HepG2 (cell line): ENCODE results near the gene PRCD. TPM values are rescaled to one million over a fixed set of nuclear protein-coding genes. Genes with fewer than 3 reads are reported as not detected.
A peak's percentile ranks its signal among the peaks of the same experiment; 100 is the strongest.

Experiments used
- CEBPG ChIP-seq: IDR thresholded peaks from 2 replicates; pipeline ENCODE4 v1.6.1; 2016
- CHD4 ChIP-seq: fragments of 200-600 bp; sonication (generic); IDR thresholded peaks from 2 replicates; pipeline ENCODE4 v1.7.0; 2017; ENCODE audit warnings: mild to moderate bottlenecking, low read length, borderline replicate concordance
- DR1 ChIP-seq: sonication (generic); formaldehyde crosslinking; IDR thresholded peaks from 2 replicates; pipeline ENCODE4 v1.8.0; 2021; ENCODE audit warnings: mild to moderate bottlenecking, missing genetic modification reagents, inconsistent platforms
- FOXK2 ChIP-seq: fragments of 450-650 bp; IDR thresholded peaks from 2 replicates; pipeline ENCODE4 v1.6.1; 2016
- KAT2B ChIP-seq: fragments of 150-350 bp; IDR thresholded peaks from 2 replicates; pipeline ENCODE4 v1.6.1; 2014; ENCODE audit warnings: low read depth, low read length, borderline replicate concordance
- PHF8 ChIP-seq: sonication (generic); formaldehyde crosslinking; IDR thresholded peaks from 2 replicates; pipeline ENCODE4 v1.5.0; 2020; ENCODE audit warnings: missing genetic modification reagents
- SP4 ChIP-seq: sonication (generic); formaldehyde crosslinking; IDR thresholded peaks from 2 replicates; pipeline ENCODE4 v1.8.1; 2023; ENCODE audit warnings: mild to moderate bottlenecking, missing genetic modification reagents
- TCF12 ChIP-seq, 2 experiments: fragments of 450-650 bp in 1 of 2; sonication (generic) in 1 of 2; formaldehyde crosslinking in 1 of 2; IDR thresholded peaks; 2 replicates each; pipeline versions ENCODE4 v1.6.1 to v1.8.0; 2017 to 2022; ENCODE audit warnings: antibody characterized with exemption in 1 of 2, mild to moderate bottlenecking in 1 of 2, missing genetic modification reagents in 1 of 2, moderate library complexity in 1 of 2
- ZFP36L1 ChIP-seq: sonication (generic); formaldehyde crosslinking; IDR thresholded peaks from 2 replicates; pipeline ENCODE4 v1.8.0; 2022; ENCODE audit warnings: mild to moderate bottlenecking, missing genetic modification reagents, moderate library complexity
- ZIK1 ChIP-seq: sonication (generic); formaldehyde crosslinking; IDR thresholded peaks from 2 replicates; pipeline ENCODE4 v1.5.0; 2020; ENCODE audit warnings: mild to moderate bottlenecking, low read depth, missing genetic modification reagents, borderline replicate concordance
- ZKSCAN5 ChIP-seq: sonication (generic); formaldehyde crosslinking; IDR thresholded peaks from 2 replicates; pipeline ENCODE4 v1.5.1; 2020; ENCODE audit warnings: mild to moderate bottlenecking, missing genetic modification reagents
- ZNF329 ChIP-seq: sonication (generic); formaldehyde crosslinking; IDR thresholded peaks from 2 replicates; pipeline ENCODE4 v1.9.0; 2021; ENCODE audit warnings: low read depth, mild to moderate bottlenecking, missing genetic modification reagents
- ZNF382 ChIP-seq: sonication (generic); formaldehyde crosslinking; IDR thresholded peaks from 2 replicates; pipeline ENCODE4 v1.5.0; 2020; ENCODE audit warnings: missing genetic modification reagents, mild to moderate bottlenecking, borderline replicate concordance
- ZNF446 ChIP-seq: sonication (generic); formaldehyde crosslinking; IDR thresholded peaks from 2 replicates; pipeline ENCODE4 v1.5.0; 2020; ENCODE audit warnings: mild to moderate bottlenecking, missing genetic modification reagents
- ZNF720 ChIP-seq: sonication (generic); formaldehyde crosslinking; IDR thresholded peaks from 2 replicates; pipeline ENCODE4 v1.4.0; 2020; ENCODE audit warnings: missing genetic modification reagents
- ZNF737 ChIP-seq: sonication (generic); formaldehyde crosslinking; IDR thresholded peaks from 2 replicates; pipeline ENCODE4 v1.5.0; 2020; ENCODE audit warnings: missing genetic modification reagents, mild to moderate bottlenecking, borderline replicate concordance
- polyA plus RNA-seq, 8 experiments: library from polyadenylated mRNA; depleted of rRNA in 3 of 8; stranded (reverse) in 7 of 8; unstranded in 1 of 8; fragments of >200 nt; fragmentation: Illumina TruSeq in 4 of 8; extraction: Trizol in 4 of 8; gene quantifications; 2 replicates each; pipeline versions ENCODE4 v1.2.1 to v1.2.3, GENCODE V29; 2011 to 2016; ENCODE audit warnings: low read depth in 4 of 8, missing spikeins in 1 of 8, mixed read lengths in 1 of 8; ENCODE audit not compliant: insufficient read depth in 1 of 8
- total RNA-seq, 5 experiments: library from RNA; depleted of rRNA; stranded (reverse); fragments of >200 nt; fragmentation: Illumina TruSeq; extraction: Trizol; gene quantifications; 2 replicates each; pipeline ENCODE4 v1.2.3, GENCODE V29; 2016; ENCODE audit warnings: low read depth in 1 of 5
- TF ChIP-seq, protein P1 (sequence below): sonication (generic); formaldehyde crosslinking; IDR thresholded peaks from 2 replicates; pipeline ENCODE4 v1.4.0; 2020; ENCODE audit warnings: missing genetic modification reagents
- TF ChIP-seq, protein P2 (sequence below): sonication (generic); formaldehyde crosslinking; IDR thresholded peaks from 2 replicates; pipeline ENCODE4 v1.4.0; 2020; ENCODE audit warnings: missing genetic modification reagents, borderline replicate concordance
- TF ChIP-seq, protein P3 (sequence below): sonication (generic); formaldehyde crosslinking; IDR thresholded peaks from 2 replicates; pipeline ENCODE4 v1.5.0; 2020; ENCODE audit warnings: missing genetic modification reagents, mild to moderate bottlenecking, borderline replicate concordance

Gene PRCD
- total and polyA plus RNA-seq, 2 of the 13 experiments (the other 11 are each of a cell fraction or from before 2014, with no cell fraction given): 0.51 TPM; not detected in 1

DNA sequence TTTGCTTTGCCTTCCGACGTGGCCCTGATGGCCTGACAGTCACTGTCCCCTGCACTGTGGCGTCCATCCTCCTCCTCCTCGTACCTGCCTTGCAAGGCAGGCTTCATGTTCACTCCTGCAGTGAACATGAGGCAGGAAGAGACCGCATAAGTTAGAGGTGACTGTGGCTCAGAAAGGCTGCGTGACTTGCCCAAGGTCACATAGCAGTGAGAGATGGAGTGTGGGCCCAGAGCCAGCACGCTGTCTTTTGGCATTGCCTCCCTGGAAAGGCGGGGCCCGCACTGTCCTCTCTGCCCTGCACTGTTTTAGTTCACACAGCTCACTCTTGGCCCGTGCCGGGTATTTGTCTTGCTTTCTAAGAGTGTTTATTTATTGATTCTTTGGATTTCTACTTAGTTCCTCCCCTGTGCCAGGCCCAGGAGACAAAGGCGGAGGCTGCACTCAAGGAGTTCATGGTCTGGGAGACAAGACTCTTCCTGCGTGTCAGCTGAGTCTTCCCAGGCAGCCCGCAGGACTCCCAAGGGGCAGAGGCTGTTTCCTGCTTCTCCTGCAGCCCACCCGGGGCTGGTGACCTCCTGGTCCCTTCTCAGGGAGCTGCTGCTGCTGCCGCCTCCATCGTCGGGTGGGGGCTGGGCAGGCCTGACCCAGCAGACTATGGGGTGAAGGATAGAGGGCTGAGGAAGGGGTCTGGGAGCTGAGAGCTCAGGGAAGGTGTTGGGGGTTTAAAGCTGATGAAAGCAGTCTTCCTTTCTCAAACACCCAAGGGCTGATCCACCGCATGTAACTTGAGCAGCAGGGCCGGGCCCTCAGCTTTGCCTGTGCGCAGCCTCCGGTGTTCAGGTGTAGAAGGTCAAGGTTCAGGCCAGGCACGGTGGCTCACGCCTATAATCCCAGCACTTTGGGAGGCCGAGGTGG, 15.0 kb upstream of the PRCD start (continued):
- no peak for TF ChIP-seq DR1 (CRISPR knock-in tag)
- TF ChIP-seq ZIK1 (CRISPR knock-in tag): peak; percentile 62; the same call in 1 of the 2 replicates
- peak; percentile 53; the same call in 1 of the 2 replicates for TF ChIP-seq ZKSCAN5
- TF ChIP-seq CHD4: peak; percentile 41; the same call in 1 of the 2 replicates
- TF ChIP-seq TCF12 (IDR thresholded peaks at IDR 0.05): no peak
- TF ChIP-seq TCF12 (CRISPR knock-in tag; IDR thresholded peaks at IDR 0.05): no peak
- TF ChIP-seq ZNF382 (CRISPR knock-in tag): no peak
- peak; percentile 22; the same call in 1 of the 2 replicates for TF ChIP-seq PHF8
- TF ChIP-seq ZNF446 (CRISPR knock-in tag): 0 out of 2 replicates have a peak, but pooled peaks have one; percentile 48
- peak; percentile 66; the same call in 1 of the 2 replicates for TF ChIP-seq SP4 (CRISPR knock-in tag)
- TF ChIP-seq ZFP36L1: 0 out of 2 replicates have a peak, but pooled peaks have one; percentile 55
- no peak for TF ChIP-seq KAT2B
- TF ChIP-seq, protein P1, sequence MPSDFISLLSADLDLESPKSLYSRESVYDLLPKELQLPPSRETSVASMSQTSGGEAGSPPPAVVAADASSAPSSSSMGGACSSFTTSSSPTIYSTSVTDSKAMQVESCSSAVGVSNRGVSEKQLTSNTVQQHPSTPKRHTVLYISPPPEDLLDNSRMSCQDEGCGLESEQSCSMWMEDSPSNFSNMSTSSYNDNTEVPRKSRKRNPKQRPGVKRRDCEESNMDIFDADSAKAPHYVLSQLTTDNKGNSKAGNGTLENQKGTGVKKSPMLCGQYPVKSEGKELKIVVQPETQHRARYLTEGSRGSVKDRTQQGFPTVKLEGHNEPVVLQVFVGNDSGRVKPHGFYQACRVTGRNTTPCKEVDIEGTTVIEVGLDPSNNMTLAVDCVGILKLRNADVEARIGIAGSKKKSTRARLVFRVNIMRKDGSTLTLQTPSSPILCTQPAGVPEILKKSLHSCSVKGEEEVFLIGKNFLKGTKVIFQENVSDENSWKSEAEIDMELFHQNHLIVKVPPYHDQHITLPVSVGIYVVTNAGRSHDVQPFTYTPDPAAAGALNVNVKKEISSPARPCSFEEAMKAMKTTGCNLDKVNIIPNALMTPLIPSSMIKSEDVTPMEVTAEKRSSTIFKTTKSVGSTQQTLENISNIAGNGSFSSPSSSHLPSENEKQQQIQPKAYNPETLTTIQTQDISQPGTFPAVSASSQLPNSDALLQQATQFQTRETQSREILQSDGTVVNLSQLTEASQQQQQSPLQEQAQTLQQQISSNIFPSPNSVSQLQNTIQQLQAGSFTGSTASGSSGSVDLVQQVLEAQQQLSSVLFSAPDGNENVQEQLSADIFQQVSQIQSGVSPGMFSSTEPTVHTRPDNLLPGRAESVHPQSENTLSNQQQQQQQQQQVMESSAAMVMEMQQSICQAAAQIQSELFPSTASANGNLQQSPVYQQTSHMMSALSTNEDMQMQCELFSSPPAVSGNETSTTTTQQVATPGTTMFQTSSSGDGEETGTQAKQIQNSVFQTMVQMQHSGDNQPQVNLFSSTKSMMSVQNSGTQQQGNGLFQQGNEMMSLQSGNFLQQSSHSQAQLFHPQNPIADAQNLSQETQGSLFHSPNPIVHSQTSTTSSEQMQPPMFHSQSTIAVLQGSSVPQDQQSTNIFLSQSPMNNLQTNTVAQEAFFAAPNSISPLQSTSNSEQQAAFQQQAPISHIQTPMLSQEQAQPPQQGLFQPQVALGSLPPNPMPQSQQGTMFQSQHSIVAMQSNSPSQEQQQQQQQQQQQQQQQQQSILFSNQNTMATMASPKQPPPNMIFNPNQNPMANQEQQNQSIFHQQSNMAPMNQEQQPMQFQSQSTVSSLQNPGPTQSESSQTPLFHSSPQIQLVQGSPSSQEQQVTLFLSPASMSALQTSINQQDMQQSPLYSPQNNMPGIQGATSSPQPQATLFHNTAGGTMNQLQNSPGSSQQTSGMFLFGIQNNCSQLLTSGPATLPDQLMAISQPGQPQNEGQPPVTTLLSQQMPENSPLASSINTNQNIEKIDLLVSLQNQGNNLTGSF (CRISPR knock-in tag): no peak
- peak; percentile 31; the same call in 1 of the 2 replicates for TF ChIP-seq ZNF329 (CRISPR knock-in tag)
- no peak for TF ChIP-seq CEBPG
- TF ChIP-seq, protein P2, sequence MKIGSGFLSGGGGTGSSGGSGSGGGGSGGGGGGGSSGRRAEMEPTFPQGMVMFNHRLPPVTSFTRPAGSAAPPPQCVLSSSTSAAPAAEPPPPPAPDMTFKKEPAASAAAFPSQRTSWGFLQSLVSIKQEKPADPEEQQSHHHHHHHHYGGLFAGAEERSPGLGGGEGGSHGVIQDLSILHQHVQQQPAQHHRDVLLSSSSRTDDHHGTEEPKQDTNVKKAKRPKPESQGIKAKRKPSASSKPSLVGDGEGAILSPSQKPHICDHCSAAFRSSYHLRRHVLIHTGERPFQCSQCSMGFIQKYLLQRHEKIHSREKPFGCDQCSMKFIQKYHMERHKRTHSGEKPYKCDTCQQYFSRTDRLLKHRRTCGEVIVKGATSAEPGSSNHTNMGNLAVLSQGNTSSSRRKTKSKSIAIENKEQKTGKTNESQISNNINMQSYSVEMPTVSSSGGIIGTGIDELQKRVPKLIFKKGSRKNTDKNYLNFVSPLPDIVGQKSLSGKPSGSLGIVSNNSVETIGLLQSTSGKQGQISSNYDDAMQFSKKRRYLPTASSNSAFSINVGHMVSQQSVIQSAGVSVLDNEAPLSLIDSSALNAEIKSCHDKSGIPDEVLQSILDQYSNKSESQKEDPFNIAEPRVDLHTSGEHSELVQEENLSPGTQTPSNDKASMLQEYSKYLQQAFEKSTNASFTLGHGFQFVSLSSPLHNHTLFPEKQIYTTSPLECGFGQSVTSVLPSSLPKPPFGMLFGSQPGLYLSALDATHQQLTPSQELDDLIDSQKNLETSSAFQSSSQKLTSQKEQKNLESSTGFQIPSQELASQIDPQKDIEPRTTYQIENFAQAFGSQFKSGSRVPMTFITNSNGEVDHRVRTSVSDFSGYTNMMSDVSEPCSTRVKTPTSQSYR (CRISPR knock-in tag): peak; percentile 33; the same call in 1 of the 2 replicates
- 0 out of 2 replicates have a peak, but pooled peaks have one; percentile 55 for TF ChIP-seq ZNF737 (CRISPR knock-in tag)
- TF ChIP-seq ZNF720 (CRISPR knock-in tag): no peak
- TF ChIP-seq FOXK2: no peak
- TF ChIP-seq, protein P3, sequence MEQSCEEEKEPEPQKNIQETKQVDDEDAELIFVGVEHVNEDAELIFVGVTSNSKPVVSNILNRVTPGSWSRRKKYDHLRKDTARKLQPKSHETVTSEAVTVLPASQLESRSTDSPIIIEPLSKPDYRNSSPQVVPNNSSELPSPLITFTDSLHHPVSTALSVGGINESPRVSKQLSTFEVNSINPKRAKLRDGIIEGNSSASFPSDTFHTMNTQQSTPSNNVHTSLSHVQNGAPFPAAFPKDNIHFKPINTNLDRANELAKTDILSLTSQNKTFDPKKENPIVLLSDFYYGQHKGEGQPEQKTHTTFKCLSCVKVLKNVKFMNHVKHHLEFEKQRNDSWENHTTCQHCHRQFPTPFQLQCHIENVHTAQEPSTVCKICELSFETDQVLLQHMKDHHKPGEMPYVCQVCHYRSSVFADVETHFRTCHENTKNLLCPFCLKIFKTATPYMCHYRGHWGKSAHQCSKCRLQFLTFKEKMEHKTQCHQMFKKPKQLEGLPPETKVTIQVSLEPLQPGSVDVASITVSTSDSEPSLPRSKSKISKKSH (CRISPR knock-in tag): peak; percentile 92
